A673 (cell line): ENCODE measurements around the gene TRIML1. TPM values are rescaled to one million over a fixed set of nuclear protein-coding genes. Genes with fewer than 3 reads are reported as not detected.

Source experiments
- BruUV-seq: library from RNA; stranded (reverse); fragments of 400-500 nt; replicated peaks from 2 replicates; lab custom pipeline; 2021; lab: Mats Ljungman, UMichigan
- CTCF ChIA-PET: fragments of 300-600 bp; sonication (Branson Sonifier 250); formaldehyde crosslinking; loops from one replicate; lab custom pipeline; 2022; ENCODE audit warnings: antibody characterized with exemption; lab: Charles Lee
- POLR2A ChIA-PET: fragments of 300-600 bp; sonication (Branson Sonifier 250); formaldehyde crosslinking; loops from one replicate; lab custom pipeline; 2022; ENCODE audit warnings: antibody characterized with exemption; ENCODE audit not compliant: low non-redundant PET; lab: Charles Lee
- DNase-seq: peaks from one replicate; pipeline ENCODE4 v3.0.0-alpha.2; 2015; ENCODE audit warnings: low spot score
- H3K27ac ChIP-seq: fragments of 200-600 bp; sonication (generic); 2 replicates; pipeline ENCODE4 v1.5.1; 2016; ENCODE audit warnings: mixed run types, low read depth, mild to moderate bottlenecking, mixed read lengths, antibody characterized with exemption, low read length; ENCODE audit not compliant: poor library complexity, severe bottlenecking
- H3K27me3 ChIP-seq: fragments of 200-600 bp; sonication (generic); replicated peaks from 2 replicates; pipeline ENCODE4 v1.6.1; 2017; ENCODE audit warnings: mixed run types, low read depth, mild to moderate bottlenecking, mixed read lengths, antibody characterized with exemption, low read length; ENCODE audit not compliant: insufficient read depth, poor library complexity
- H3K36me3 ChIP-seq: fragments of 200-600 bp; sonication (generic); 2 replicates; pipeline ENCODE4 v1.6.1; 2016; ENCODE audit warnings: mixed run types, mild to moderate bottlenecking, mixed read lengths, antibody characterized with exemption, low read length; ENCODE audit not compliant: insufficient read depth, poor library complexity, severe bottlenecking
- H3K4me1 ChIP-seq: fragments of 200-600 bp; sonication (generic); 2 replicates; pipeline ENCODE4 v1.6.1; 2017; ENCODE audit warnings: mixed run types, mild to moderate bottlenecking, mixed read lengths, antibody characterized with exemption, low read length; ENCODE audit not compliant: insufficient read depth, poor library complexity, severe bottlenecking
- H3K4me3 ChIP-seq: fragments of 200-600 bp; sonication (generic); 2 replicates; pipeline ENCODE4 v1.5.1; 2016; ENCODE audit warnings: low read depth, mixed run types, mild to moderate bottlenecking, mixed read lengths, low read length; ENCODE audit not compliant: poor library complexity, severe bottlenecking
- H3K9me3 ChIP-seq: fragments of 200-600 bp; sonication (generic); 2 replicates; pipeline ENCODE4 v1.6.1; 2016; ENCODE audit warnings: mixed run types, low read depth, mild to moderate bottlenecking, mixed read lengths, antibody characterized with exemption, low read length; ENCODE audit not compliant: poor library complexity, severe bottlenecking
- CTCF ChIP-seq: fragments of 300-800, 200-600 bp; sonication (generic); conservative IDR thresholded peaks from 2 replicates; pipeline ENCODE4 v1.5.1; 2017; ENCODE audit warnings: low read depth, mild to moderate bottlenecking, antibody characterized with exemption, low read length, moderate library complexity, mixed read lengths
- EZH2 ChIP-seq: fragments of 200-600 bp; sonication (generic); IDR thresholded peaks from 2 replicates; pipeline ENCODE4 v1.6.1; 2017; ENCODE audit warnings: borderline replicate concordance, low read depth, mild to moderate bottlenecking, mixed read lengths, antibody characterized with exemption, low read length; ENCODE audit not compliant: poor library complexity, severe bottlenecking
- intact Hi-C: fragments of 100-400 bp; cut with micrococcal nuclease; formaldehyde crosslinking; loops from one replicate; pipeline ENCODE4 v1.10.0; 2022; ENCODE audit not compliant: unreplicated experiment
- total RNA-seq: library from RNA; stranded (reverse); gene quantifications from 2 replicates; pipeline ENCODE4 v1.2.3, GENCODE V29; 2021

The TRIML1 gene
- total RNA-seq, 1 experiment from 2014 or later = not detected

- no peak for DNase-seq
- no peak overlapping the region for H3K27ac ChIP-seq
- CTCF ChIA-PET = interaction anchor here (0.5 kb wide), 1 partner anchor 20 kb away, joined by 4 read pairs; no protein-coding TSS in a partner anchor
- no peaks in the 10 kb centered on the region for H3K4me1 ChIP-seq
- POLR2A ChIA-PET = interaction anchor here (0.6 kb wide), 1 partner anchor 1730 kb away, joined by 6 read pairs; no protein-coding TSS in a partner anchor
- no peaks in the 10 kb centered on the region for H3K36me3 ChIP-seq
- BruUV-seq = no TSS peak
- H3K27me3 ChIP-seq = no peaks in the 10 kb centered on the region
- no peaks in the 10 kb centered on the region for H3K9me3 ChIP-seq
- TF ChIP-seq EZH2 = no peak
- TF ChIP-seq CTCF = no peak
- intact Hi-C loops = no loop called here
- no peak overlapping the region for H3K4me3 ChIP-seq
These were observed 38.9 kb downstream of the TRIML1 start for GRCh38 chr4:188177997-188178675.

- POLR2A ChIA-PET = no interaction called here
- Histone ChIP-seq H3K4me1 (no peaks in the 10 kb centered on the region), H3K36me3 (no peaks in the 10 kb centered on the region), H3K27me3 (no peaks in the 10 kb centered on the region), H3K27ac (no peak overlapping the region), H3K9me3 (no peaks in the 10 kb centered on the region), H3K4me3 (no peak overlapping the region)
- no TSS peak for BruUV-seq
- TF ChIP-seq EZH2 (no peak), CTCF (no peak)
- CTCF ChIA-PET = interaction anchor here (0.5 kb wide), 1 partner anchor 20 kb away, joined by 4 read pairs; no protein-coding TSS in a partner anchor
- DNase-seq = no peak
- intact Hi-C loops = no loop called here
These were observed 39.6 kb downstream of the TRIML1 start for GRCh38 chr4:188178806-188179205.

GRCh38 chr4:188187106-188187505 is 47.9 kb downstream of the TRIML1 start:
- ChIA-PET CTCF (no interaction called here), POLR2A (no interaction called here)
- no peak for DNase-seq
- no peaks in the 10 kb centered on the region for H3K4me1 ChIP-seq
- intact Hi-C loops = no loop called here
- H3K9me3 ChIP-seq = no peaks in the 10 kb centered on the region
- H3K27ac ChIP-seq = no peak overlapping the region
- no peaks in the 10 kb centered on the region for H3K36me3 ChIP-seq
- TF ChIP-seq CTCF = no peak
- no peak for TF ChIP-seq EZH2
- no TSS peak for BruUV-seq
- H3K27me3 ChIP-seq = no peaks in the 10 kb centered on the region
- H3K4me3 ChIP-seq = no peak overlapping the region
